ENCODE data around the gene IRAK3.

GRCh38 chr12:66297080-66297479 is 108.1 kb downstream of the IRAK3 start:
- TF ChIP-seq, protein P1, sequence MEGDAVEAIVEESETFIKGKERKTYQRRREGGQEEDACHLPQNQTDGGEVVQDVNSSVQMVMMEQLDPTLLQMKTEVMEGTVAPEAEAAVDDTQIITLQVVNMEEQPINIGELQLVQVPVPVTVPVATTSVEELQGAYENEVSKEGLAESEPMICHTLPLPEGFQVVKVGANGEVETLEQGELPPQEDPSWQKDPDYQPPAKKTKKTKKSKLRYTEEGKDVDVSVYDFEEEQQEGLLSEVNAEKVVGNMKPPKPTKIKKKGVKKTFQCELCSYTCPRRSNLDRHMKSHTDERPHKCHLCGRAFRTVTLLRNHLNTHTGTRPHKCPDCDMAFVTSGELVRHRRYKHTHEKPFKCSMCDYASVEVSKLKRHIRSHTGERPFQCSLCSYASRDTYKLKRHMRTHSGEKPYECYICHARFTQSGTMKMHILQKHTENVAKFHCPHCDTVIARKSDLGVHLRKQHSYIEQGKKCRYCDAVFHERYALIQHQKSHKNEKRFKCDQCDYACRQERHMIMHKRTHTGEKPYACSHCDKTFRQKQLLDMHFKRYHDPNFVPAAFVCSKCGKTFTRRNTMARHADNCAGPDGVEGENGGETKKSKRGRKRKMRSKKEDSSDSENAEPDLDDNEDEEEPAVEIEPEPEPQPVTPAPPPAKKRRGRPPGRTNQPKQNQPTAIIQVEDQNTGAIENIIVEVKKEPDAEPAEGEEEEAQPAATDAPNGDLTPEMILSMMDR (IDR thresholded peaks at IDR 0.05; ENCODE audit: poor library complexity), result no peak
- TF ChIP-seq EZH2 (IDR thresholded peaks at IDR 0.05; ENCODE audit: borderline replicate concordance), result no peak
- no peak for TF ChIP-seq EZH2phosphoT487 (IDR thresholded peaks at IDR 0.05; ENCODE audit: low read depth, severe bottlenecking, unreplicated experiment)
